Suprapubic skin (tissue), 4 donors: ENCODE results near the gene GMPPA.

Experiments used
- EP300 ChIP-seq: sonication (generic); formaldehyde crosslinking; IDR thresholded peaks from one replicate; pipeline ENCODE4 v1.6.1; 2017; ENCODE audit warnings: antibody characterized with exemption
- POLR2A ChIP-seq, 2 donors: fragments of 450-650 bp; IDR thresholded peaks; one replicate each; pipeline ENCODE4 v1.6.1; 2017; ENCODE audit warnings: antibody characterized with exemption in 2 of 2, mild to moderate bottlenecking in 2 of 2, moderate library complexity in 2 of 2
- POLR2AphosphoS5 ChIP-seq, 3 donors: sonication (generic); formaldehyde crosslinking; IDR thresholded peaks; one replicate each; pipeline ENCODE4 v1.6.1; 2017; ENCODE audit warnings: antibody characterized with exemption in 3 of 3
- TF ChIP-seq, protein P1 (sequence below), 2 donors: fragments of 200-600 bp in 1 of 2; fragments of 450-650 bp in 1 of 2; sonication (generic) in 1 of 2; IDR thresholded peaks; one replicate each; pipeline ENCODE4 v1.5.1; 2016 to 2019; ENCODE audit warnings: antibody characterized with exemption in 2 of 2, mild to moderate bottlenecking in 1 of 2, moderate library complexity in 1 of 2

DNA sequence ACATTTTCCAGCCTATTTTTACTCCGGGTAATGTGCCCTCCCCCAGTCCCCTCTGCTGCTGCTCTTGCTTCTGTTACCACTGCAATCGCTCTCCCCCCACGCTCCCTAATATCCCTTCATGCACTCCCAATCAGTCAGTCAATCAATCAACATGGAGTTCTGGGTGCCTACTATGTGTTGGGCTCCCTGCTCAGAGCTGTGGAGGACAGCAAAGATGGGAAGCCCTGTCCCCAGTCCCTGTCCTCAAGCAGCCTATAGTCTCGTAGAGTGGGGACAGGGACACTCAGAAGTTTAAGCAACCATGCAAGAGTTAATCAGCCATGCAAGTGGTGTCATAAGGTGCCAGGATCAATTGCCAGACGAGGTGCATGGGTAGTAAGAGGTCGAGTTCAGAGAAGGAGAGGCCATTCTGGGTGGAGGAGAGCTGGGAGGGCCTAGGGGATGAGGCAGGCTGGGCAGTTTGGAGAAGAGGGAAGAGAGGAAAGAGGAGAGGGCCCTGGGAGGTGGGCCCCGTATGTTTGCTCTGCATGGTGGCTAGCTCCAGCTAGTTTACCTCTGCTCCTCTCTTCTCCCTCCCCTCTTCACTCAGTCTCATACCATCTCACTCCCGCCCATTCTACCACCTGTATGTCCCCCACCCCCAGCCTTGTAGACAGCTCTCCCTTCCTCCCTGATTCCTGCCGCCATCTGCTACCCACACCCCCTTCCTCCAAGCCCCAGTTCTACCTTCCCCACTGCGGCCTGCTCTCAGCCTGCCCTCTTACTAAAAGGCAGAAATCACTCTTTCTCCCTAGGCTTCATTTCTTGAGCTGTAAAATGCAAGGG, 19.5 kb downstream of the GMPPA start:
- TF ChIP-seq, protein P1, sequence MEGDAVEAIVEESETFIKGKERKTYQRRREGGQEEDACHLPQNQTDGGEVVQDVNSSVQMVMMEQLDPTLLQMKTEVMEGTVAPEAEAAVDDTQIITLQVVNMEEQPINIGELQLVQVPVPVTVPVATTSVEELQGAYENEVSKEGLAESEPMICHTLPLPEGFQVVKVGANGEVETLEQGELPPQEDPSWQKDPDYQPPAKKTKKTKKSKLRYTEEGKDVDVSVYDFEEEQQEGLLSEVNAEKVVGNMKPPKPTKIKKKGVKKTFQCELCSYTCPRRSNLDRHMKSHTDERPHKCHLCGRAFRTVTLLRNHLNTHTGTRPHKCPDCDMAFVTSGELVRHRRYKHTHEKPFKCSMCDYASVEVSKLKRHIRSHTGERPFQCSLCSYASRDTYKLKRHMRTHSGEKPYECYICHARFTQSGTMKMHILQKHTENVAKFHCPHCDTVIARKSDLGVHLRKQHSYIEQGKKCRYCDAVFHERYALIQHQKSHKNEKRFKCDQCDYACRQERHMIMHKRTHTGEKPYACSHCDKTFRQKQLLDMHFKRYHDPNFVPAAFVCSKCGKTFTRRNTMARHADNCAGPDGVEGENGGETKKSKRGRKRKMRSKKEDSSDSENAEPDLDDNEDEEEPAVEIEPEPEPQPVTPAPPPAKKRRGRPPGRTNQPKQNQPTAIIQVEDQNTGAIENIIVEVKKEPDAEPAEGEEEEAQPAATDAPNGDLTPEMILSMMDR (IDR thresholded peaks at IDR 0.05): no peak
- TF ChIP-seq POLR2A (IDR thresholded peaks at IDR 0.05) (no peak), POLR2AphosphoS5 (IDR thresholded peaks at IDR 0.05) (no peak), EP300 (no peak)
